Testis (tissue), 2 donors: ENCODE data around the gene WDR3.

Source experiments
- CTCF ChIP-seq, 3 experiments: fragments of 450-650 bp in 2 of 3; fragments of 200-600 bp in 1 of 3; sonication (generic) in 1 of 3; IDR thresholded peaks; one replicate each; pipeline ENCODE4 v1.5.1; 2016 to 2019; ENCODE audit warnings: antibody characterized with exemption in 3 of 3, mild to moderate bottlenecking in 2 of 3, moderate library complexity in 1 of 3
- POLR2A ChIP-seq: fragments of 450-650 bp; IDR thresholded peaks from one replicate; pipeline ENCODE4 v1.6.1; 2017; ENCODE audit warnings: antibody characterized with exemption, mild to moderate bottlenecking, moderate library complexity

- TF ChIP-seq CTCF (IDR thresholded peaks at IDR 0.05) (no peak), POLR2A (no peak)
Observed at GRCh38 chr1:117883616-117884015, 45.9 kb upstream of the WDR3 start.
